HUES48 (cell line): ENCODE measurements around the gene LACTB.

Experiments
- H3K27ac ChIP-seq: one replicate; pipeline ENCODE4 v1.7.0; 2013; ENCODE audit warnings: low read depth, low read length, inconsistent platforms
- H3K27me3 ChIP-seq: 2 replicates; pipeline ENCODE4 v1.6.1; 2013; ENCODE audit warnings: mild to moderate bottlenecking, low read length; ENCODE audit not compliant: control insufficient read depth, insufficient read depth
- H3K36me3 ChIP-seq: 2 replicates; pipeline ENCODE4 v1.6.1; 2013; ENCODE audit warnings: low read length; ENCODE audit not compliant: control insufficient read depth, insufficient read depth
- H3K4me1 ChIP-seq: 2 replicates; pipeline ENCODE4 v1.6.1; 2013; ENCODE audit warnings: mild to moderate bottlenecking, low read length; ENCODE audit not compliant: control insufficient read depth, insufficient read depth
- H3K4me3 ChIP-seq: 2 replicates; pipeline ENCODE4 v1.5.1; 2013; ENCODE audit warnings: mild to moderate bottlenecking, low read depth, low read length
- H3K9ac ChIP-seq: 2 replicates; pipeline ENCODE4 v1.6.1; 2013; ENCODE audit warnings: mild to moderate bottlenecking, low read depth, low read length, moderate library complexity
- H3K9me3 ChIP-seq: 2 replicates; pipeline ENCODE4 v1.6.1; 2013; ENCODE audit warnings: low read length; ENCODE audit not compliant: control insufficient read depth, insufficient read depth

LACTB gene

DNA sequence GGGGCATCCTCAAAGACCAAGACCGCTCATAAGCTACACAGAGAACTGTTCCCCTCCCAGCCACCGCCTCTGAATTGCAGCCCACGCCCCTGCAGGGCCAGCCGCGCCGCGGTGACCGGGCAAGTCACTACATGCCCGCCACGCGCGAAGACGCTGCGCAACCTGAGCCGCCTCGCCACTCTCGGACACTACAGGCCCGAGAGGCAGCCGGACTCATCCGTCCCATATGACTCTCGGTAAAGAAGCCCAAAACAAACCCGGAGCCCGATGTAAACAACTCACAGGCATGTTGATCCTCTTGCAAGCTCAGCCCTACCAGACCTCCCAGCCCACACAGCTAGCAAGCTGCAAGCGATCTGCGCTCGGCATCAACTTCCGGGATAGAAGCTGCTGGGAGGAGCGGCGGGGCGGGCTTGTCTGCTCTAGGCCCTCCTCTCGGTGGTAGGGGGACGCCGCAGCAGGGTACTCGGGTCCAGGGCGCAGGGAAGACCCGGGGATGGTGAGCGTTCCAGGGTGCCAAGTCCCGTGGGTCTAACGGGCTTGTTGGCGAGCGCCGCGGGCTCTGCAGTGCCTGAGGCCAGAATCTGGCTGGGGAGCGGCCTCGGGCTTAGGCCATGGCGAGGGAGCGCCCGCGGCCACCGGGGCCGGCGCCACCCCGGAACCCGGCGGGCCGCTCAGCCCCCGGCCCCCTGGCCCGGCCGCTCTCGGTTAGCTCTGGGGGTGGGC is 35.6 kb downstream of the LACTB start, which contains the start of gene RPS27L:
Gene RPS27L (minus strand): TSS at position 360 of the 726 bp plus-strand sequence. CDS start 72 bp downstream, at position 288.
- Histone ChIP-seq H3K36me3 (peaks cover 26% of the 10 kb centered on the region), H3K4me3 (peak within 1 kb of the TSS; percentile 93), H3K9me3 (no peaks in the 10 kb centered on the region), H3K27me3 (no peaks in the 10 kb centered on the region), H3K9ac (peak within 1 kb of the TSS; percentile 87), H3K4me1 (no peaks in the 10 kb centered on the region), H3K27ac (peak within 1 kb of the TSS; percentile 94)

DNA sequence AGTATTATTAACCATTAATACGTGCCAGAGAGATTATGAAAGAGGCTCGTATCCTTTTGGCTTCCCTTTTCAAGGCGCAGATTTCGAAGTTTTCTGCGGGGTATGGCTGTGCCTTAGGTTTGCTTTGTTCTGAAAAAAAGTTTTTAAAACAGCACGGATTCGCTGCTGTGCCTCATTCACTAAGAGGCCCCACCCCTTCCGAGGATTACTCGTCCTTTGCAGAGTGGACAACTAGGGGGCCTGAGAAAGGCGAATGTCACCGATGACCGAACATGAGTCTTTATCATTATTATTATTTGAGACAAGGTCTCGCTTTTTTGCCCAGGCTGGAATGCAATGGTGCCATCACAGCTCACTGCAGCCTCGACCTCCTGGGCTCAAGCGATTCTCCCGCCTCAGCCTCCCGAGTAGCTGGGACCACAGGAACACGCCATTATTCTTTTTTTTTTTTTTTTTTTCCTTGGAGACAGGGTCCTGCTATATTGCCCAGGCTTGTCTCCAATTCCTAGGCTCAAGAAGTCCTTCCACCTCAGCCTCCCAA is 36.3 kb downstream of the LACTB start:
- no peaks in the 10 kb centered on the region for H3K4me1 ChIP-seq
- peak overlapping the region; percentile 94 for H3K27ac ChIP-seq
- peak overlapping the region; percentile 87 for H3K9ac ChIP-seq
- peaks cover 22% of the 10 kb centered on the region for H3K36me3 ChIP-seq
- no peaks in the 10 kb centered on the region for H3K9me3 ChIP-seq
- H3K27me3 ChIP-seq, result no peaks in the 10 kb centered on the region
- peak overlapping the region; percentile 93 for H3K4me3 ChIP-seq

DNA sequence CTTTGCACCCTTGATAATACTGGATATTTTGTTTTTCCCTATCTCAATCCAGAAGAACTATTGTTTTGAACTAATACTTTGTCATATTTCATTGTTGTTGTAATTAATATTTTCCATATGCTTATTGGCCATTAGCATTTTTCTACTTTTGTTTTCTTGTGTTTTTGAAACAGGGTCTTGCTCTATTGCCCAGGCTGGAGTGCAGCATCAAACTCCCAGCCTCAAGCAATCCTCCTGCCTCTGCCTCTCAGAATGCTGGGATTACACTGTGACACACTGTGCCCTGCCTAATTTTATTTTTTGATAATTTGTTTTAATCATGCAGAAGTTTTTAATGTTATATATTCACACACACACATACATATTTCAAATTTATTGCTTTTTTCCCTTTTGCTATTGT is 39.0 kb downstream of the LACTB start:
- Histone ChIP-seq H3K9ac (no peak overlapping the region), H3K9me3 (no peaks in the 10 kb centered on the region), H3K4me1 (no peaks in the 10 kb centered on the region), H3K4me3 (no peak overlapping the region), H3K36me3 (no peaks in the 10 kb centered on the region), H3K27ac (no peak overlapping the region), H3K27me3 (no peaks in the 10 kb centered on the region)

DNA sequence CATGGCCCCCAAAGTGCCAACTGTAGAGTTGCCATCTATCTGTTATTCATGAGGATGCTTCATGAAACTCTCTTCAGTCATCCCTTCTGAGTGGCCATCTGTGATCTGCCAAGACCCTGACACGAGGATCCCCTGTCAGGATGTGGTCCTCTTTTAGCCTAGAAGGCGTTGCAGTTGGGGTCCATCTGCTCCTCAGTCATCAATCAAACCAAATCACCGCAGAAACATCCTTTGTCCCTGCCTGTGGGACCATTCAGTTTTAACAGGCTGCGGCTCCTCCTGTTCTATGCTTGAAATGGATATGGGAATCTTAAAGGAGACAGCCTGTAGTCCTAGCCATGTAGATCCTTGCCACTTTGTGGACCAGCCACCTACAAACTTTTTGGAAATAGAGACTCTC is 41.6 kb downstream of the LACTB start:
- no peak overlapping the region for H3K9ac ChIP-seq
- H3K36me3 ChIP-seq, result no peaks in the 10 kb centered on the region
- H3K4me1 ChIP-seq, result peaks cover 3% of the 10 kb centered on the region; the same call in 1 of the 2 replicates

DNA sequence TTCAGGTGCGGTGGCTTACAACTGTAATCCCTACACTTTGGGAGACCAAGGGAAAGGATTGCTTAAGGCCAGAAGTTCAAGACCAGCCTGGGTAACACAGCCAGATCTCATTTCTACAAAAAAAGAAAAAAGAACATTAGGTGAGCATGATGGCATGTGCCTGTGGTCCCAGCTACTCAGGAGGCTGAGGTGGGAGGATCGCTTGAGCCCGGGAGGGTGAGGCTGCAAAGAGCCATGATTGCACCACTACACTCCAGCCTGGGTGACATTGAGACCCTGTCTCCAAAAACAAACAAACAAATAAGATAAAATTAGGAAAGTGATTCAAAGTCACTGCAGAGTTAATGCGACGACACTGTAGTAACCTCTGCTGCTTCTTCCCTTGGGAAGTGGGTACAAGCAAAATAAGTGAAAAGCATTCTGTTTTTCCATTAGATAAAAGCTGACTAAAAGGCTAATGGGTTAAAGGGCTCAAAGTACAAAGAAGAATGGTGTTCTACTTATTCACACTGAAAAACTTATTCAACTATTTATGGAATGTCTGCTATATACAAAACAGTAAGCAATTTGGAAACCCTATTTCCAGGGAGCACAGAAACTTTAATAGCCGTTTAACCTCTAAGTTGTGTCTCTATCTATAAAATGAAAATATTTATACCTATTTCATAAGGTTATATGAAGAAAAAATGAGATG is 43.7 kb downstream of the LACTB start:
- no peak overlapping the region for H3K4me3 ChIP-seq
- H3K9me3 ChIP-seq, result no peaks in the 10 kb centered on the region
- H3K36me3 ChIP-seq, result no peaks in the 10 kb centered on the region
- H3K27ac ChIP-seq, result no peak overlapping the region
- no peak overlapping the region for H3K9ac ChIP-seq
- peaks cover 3% of the 10 kb centered on the region; the same call in 1 of the 2 replicates for H3K4me1 ChIP-seq
- no peaks in the 10 kb centered on the region for H3K27me3 ChIP-seq

More for the DNA sequence above, 41.6 kb downstream of the LACTB start:
- H3K9me3 ChIP-seq, result no peaks in the 10 kb centered on the region
- H3K4me3 ChIP-seq, result no peak overlapping the region
- no peak overlapping the region for H3K27ac ChIP-seq
- H3K27me3 ChIP-seq, result no peaks in the 10 kb centered on the region

DNA sequence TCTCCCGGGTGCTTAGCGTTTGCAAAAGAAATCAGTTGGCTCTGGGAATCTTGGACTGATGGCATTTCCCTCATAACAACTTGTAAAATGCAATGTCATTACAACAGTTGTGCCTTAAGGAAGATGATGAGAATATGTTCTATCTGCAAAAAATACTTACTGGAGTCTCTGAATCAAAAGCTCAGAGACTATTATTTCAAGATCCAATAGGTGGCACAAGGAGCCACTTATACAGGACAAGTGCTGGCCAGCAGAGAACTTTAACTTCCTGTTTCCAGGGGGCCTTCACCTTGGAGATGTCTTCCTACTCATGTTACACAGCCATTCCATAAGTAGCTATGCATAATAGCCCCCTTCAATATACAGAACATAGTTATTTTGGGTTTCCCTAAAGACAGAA is 44.6 kb downstream of the LACTB start:
- Histone ChIP-seq H3K27me3 (no peaks in the 10 kb centered on the region), H3K4me1 (peaks cover 3% of the 10 kb centered on the region; the same call in 1 of the 2 replicates), H3K4me3 (no peak overlapping the region), H3K9ac (no peak overlapping the region), H3K27ac (no peak overlapping the region), H3K36me3 (no peaks in the 10 kb centered on the region), H3K9me3 (no peaks in the 10 kb centered on the region)

DNA sequence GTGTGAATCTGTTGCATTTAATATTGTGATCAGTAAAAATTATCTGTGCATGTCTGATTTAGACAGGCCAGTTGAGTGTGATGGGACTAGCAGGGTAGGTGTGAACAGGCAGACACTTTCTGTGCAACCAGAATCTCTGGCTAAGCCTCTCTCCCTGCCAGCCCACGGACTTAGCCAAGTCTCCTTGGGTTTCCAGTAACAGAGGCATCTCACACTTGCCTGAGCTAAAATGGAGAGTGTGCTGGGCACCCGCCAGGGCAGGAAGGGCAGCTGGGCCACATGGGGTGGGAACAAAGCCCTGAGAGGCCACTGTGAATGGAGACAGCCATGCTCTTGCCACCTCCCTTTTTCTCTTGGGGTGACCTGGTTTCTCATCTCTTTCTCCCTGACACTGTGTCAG is 48.1 kb downstream of the LACTB start:
- H3K4me3 ChIP-seq, result no peak overlapping the region
- H3K9me3 ChIP-seq, result no peaks in the 10 kb centered on the region
- no peak overlapping the region for H3K27ac ChIP-seq
- H3K36me3 ChIP-seq, result no peaks in the 10 kb centered on the region
- H3K27me3 ChIP-seq, result no peaks in the 10 kb centered on the region
- peaks cover 14% of the 10 kb centered on the region for H3K4me1 ChIP-seq
- H3K9ac ChIP-seq, result no peak overlapping the region

DNA sequence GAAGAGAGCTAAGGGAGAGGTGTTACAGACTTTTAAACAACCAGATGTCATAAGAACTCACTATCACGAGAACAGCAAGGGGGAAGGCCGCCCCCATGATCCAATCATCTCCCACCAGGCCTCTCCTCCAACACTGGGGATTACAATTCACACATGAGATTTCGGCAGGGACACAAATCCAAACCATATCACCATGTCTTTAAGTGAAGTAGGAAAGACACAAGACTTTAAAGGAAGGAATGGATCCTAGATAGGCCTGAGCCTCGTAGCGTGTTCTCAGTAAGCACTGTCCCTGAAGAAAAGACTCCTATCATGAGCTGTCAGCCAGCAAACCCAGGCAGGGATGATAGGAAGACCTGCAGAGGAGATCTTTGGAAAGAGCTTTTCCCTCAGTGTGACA is 50.7 kb downstream of the LACTB start:
- Histone ChIP-seq H3K36me3 (no peaks in the 10 kb centered on the region), H3K9me3 (no peaks in the 10 kb centered on the region), H3K4me3 (no peak overlapping the region), H3K4me1 (peaks cover 11% of the 10 kb centered on the region), H3K9ac (no peak overlapping the region), H3K27me3 (no peaks in the 10 kb centered on the region), H3K27ac (no peak overlapping the region)

DNA sequence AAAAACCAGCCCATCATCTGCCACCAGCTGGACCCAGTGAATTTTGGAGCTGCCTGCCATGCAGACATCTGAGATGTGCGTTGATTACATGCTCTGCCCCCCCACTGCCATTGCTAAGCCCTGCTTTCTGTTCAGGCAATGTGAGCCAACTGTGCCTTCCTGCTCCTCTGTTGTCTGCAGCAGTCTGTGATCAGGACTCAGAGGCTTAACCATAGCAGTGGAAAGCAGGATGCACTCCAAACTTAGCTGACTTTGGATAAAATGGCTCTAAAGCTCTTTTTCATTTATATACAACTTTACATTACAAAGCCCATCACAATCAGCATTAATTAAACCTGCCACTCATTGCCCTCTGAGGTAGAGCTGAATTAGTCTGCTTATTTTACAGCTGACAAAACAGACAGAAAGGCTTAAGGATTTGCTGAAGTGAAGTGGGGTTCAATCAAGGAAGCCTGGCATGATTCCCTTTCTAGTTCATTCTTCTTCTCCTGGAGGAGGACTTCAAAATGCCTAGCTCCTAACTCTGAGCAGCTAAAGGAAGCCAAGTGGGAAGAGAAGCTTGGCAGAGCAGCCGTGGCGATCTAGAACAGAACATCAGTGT is 51.3 kb downstream of the LACTB start:
- Histone ChIP-seq H3K36me3 (no peaks in the 10 kb centered on the region), H3K9ac (no peak overlapping the region), H3K27me3 (no peaks in the 10 kb centered on the region), H3K4me3 (no peak overlapping the region), H3K27ac (no peak overlapping the region), H3K4me1 (peaks cover 11% of the 10 kb centered on the region), H3K9me3 (no peaks in the 10 kb centered on the region)

DNA sequence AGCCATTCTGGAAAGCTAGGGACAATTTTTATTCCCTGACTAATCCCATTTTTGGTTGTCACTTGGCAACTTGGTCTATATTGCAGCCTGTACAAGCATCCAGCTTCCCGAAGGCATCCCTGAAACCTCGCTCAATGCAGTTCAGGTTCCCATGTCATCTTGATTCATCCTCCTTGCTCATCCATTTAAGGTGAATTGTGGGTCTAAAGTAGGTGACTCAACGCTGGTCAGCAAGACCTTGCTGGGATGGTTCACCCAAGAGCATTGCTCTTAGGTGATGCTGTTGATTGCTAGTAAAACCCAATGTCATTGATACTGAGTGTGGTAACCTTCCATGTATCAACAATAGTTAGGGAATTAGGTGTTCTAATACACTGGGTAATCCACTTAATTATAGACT is 54.6 kb downstream of the LACTB start:
- Histone ChIP-seq H3K4me3 (no peak overlapping the region), H3K27ac (no peak overlapping the region), H3K27me3 (no peaks in the 10 kb centered on the region), H3K36me3 (no peaks in the 10 kb centered on the region), H3K9me3 (no peaks in the 10 kb centered on the region), H3K9ac (no peak overlapping the region), H3K4me1 (peaks cover 11% of the 10 kb centered on the region)

DNA sequence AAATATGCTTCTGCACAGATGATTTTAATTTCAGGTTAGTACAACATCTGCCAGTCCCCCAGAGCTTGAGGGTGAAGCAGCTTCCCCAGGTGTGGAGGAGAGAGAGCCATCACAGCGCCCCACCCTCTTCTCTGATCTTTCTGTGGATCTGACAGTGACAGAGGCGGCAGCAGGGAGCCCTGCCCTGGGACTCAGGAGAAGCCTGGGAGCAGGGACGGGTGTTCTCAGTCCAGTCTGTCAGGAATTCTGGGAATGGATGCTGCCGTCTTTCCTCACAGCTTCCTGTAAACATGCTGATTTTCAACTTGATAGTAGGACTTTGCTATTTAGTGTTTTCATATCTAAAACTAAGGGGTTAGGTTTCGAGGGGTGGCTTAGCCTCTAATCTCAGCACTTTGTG is 56.4 kb downstream of the LACTB start:
- no peak overlapping the region for H3K27ac ChIP-seq
- H3K4me1 ChIP-seq, result peaks cover 4% of the 10 kb centered on the region
- H3K9ac ChIP-seq, result no peak overlapping the region
- H3K27me3 ChIP-seq, result no peaks in the 10 kb centered on the region
- no peaks in the 10 kb centered on the region for H3K36me3 ChIP-seq
- H3K4me3 ChIP-seq, result no peak overlapping the region
- no peaks in the 10 kb centered on the region for H3K9me3 ChIP-seq
